ENCODE measurements around the gene PAQR3.

Gene PAQR3, protein sequence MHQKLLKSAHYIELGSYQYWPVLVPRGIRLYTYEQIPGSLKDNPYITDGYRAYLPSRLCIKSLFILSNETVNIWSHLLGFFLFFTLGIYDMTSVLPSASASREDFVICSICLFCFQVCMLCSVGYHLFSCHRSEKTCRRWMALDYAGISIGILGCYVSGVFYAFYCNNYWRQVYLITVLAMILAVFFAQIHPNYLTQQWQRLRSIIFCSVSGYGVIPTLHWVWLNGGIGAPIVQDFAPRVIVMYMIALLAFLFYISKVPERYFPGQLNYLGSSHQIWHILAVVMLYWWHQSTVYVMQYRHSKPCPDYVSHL

DNA sequence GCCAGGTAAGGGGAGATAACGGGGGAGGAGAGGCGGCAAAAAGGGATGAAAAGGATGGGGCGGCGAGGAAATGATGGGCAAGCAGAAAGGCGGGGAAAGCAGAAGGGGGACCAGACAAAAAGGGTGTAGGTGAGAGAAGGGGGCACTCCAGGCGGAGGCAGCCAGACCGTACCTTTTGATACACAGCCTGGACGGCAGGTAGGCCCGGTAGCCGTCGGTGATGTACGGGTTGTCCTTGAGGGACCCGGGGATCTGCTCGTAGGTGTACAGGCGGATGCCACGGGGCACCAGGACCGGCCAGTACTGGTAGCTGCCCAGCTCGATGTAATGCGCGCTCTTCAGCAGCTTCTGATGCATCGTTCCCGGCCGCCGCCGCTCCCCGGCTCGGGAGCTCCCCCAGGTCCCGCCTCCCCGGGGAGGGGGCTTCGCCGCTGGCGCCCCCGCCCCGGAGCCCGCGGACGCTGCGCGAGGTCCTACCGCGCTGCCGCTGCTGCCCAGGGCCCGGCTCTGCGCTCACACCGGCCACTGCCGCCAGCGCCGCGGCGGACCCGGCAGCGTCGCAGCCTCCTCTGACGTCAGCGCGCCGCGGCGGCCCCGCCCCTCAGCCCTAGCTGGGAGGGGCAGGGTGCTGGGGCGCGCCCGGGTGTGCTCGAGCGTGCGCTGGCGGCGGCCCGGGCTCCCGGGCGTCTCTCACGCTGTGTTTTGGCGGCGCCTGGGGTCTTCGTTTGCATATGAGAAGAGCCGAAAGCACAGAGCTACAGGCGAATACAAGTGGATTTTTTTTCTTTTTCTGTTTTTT is at the start of gene PAQR3:
Gene PAQR3 (minus strand): TSS at position 571 of the 799 bp plus-strand sequence. CDS start 214 bp downstream, at position 357.
- no peaks in the 10 kb centered on the region; the same call in 1 of the 2 replicates for H3K27me3 ChIP-seq (ENCODE audit: control insufficient read depth, insufficient read depth, low read length)
- peaks cover 40% of the 10 kb centered on the region for H3K4me1 ChIP-seq (ENCODE audit: control insufficient read depth, insufficient read depth, low read length)
- H3K36me3 ChIP-seq (ENCODE audit: control insufficient read depth, insufficient read depth, low read length) = no peaks in the 10 kb centered on the region
- H3K4me3 ChIP-seq (ENCODE audit: low read depth, low read length) = peak within 1 kb of the TSS; percentile 93
- H3K27ac ChIP-seq (ENCODE audit: low read depth, low read length) = peak within 1 kb of the TSS; percentile 64; the same call in 1 of the 2 replicates
- no peaks in the 10 kb centered on the region for H3K9me3 ChIP-seq (ENCODE audit: control insufficient read depth, insufficient read depth, low read depth, low read length)
- H3K9ac ChIP-seq (ENCODE audit: low read length) = peak within 1 kb of the TSS; percentile 92

DNA sequence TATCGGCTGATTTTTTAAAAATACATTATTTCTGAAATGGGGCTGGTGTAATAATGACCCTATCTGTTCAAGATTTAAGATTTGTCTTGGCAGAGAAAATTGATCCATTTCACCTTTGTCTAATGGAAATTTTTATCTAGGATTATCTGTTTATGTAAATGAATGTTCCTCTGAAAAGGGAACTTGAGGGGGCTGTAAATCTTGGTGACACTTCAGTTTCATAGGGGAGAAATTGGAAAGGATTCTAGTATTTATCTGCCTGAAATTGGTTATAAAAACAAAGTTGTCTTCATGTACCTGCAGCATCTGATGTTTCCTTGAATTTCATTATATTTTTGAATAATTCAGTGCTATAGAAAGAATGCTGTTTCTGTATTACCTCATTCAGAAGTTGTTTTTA is 48.4 kb upstream of the PAQR3 start:
- Histone ChIP-seq H3K27ac (ENCODE audit: low read depth, low read length) (no peak overlapping the region), H3K9me3 (ENCODE audit: control insufficient read depth, insufficient read depth, low read depth, low read length) (peaks cover 3% of the 10 kb centered on the region; the same call in 1 of the 2 replicates), H3K27me3 (ENCODE audit: control insufficient read depth, insufficient read depth, low read length) (no peaks in the 10 kb centered on the region), H3K4me3 (ENCODE audit: low read depth, low read length) (no peak overlapping the region), H3K4me1 (ENCODE audit: control insufficient read depth, insufficient read depth, low read length) (no peaks in the 10 kb centered on the region), H3K9ac (ENCODE audit: low read length) (no peak overlapping the region), H3K36me3 (ENCODE audit: control insufficient read depth, insufficient read depth, low read length) (no peaks in the 10 kb centered on the region)

DNA sequence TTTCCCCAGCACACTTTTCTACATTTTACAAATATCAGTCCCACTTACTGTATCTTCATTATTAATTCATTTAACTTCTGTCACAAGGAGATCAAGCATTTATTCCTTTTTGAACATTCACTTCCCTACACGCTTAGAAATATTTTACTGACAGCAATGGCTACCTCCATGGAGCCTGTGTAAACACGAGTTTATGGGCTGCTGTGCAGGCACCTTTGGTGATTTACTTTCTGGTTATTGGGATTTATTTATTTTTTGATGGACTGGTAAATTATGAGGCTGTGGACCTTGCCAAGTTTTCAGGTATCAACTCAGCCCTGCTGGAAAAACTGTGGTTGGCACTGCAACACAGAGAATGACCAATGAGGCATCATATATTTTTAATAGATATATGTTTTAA is 45.4 kb upstream of the PAQR3 start:
- H3K27ac ChIP-seq (ENCODE audit: low read depth, low read length) = no peak overlapping the region
- H3K36me3 ChIP-seq (ENCODE audit: control insufficient read depth, insufficient read depth, low read length) = no peaks in the 10 kb centered on the region
- H3K27me3 ChIP-seq (ENCODE audit: control insufficient read depth, insufficient read depth, low read length) = no peaks in the 10 kb centered on the region
- peaks cover 9% of the 10 kb centered on the region for H3K9me3 ChIP-seq (ENCODE audit: control insufficient read depth, insufficient read depth, low read depth, low read length)
- H3K9ac ChIP-seq (ENCODE audit: low read length) = no peak overlapping the region
- H3K4me1 ChIP-seq (ENCODE audit: control insufficient read depth, insufficient read depth, low read length) = no peaks in the 10 kb centered on the region
- no peak overlapping the region for H3K4me3 ChIP-seq (ENCODE audit: low read depth, low read length)

DNA sequence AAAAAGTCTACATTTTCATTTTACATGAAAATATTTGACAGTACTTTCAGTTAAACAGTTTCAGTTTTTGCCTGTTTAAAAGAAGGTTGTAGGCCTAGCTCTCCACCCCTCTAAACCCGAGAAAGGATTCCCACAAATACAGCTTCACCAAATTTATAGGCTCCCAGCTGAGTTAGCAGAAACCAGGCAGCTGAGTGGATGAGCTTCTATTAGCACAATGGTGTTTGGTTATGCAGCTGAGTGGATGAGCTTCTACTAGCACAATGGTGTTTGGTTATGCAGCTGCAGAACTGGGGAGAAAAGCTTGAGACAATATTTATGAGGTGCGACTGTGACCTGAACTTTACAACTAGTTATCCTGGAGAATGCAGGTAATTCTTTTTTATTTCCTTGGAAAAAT is 36.6 kb upstream of the PAQR3 start:
- Histone ChIP-seq H3K9me3 (ENCODE audit: control insufficient read depth, insufficient read depth, low read depth, low read length) (no peaks in the 10 kb centered on the region), H3K27ac (ENCODE audit: low read depth, low read length) (no peak overlapping the region), H3K36me3 (ENCODE audit: control insufficient read depth, insufficient read depth, low read length) (no peaks in the 10 kb centered on the region), H3K4me1 (ENCODE audit: control insufficient read depth, insufficient read depth, low read length) (no peaks in the 10 kb centered on the region), H3K9ac (ENCODE audit: low read length) (no peak overlapping the region), H3K4me3 (ENCODE audit: low read depth, low read length) (no peak overlapping the region), H3K27me3 (ENCODE audit: control insufficient read depth, insufficient read depth, low read length) (no peaks in the 10 kb centered on the region)

DNA sequence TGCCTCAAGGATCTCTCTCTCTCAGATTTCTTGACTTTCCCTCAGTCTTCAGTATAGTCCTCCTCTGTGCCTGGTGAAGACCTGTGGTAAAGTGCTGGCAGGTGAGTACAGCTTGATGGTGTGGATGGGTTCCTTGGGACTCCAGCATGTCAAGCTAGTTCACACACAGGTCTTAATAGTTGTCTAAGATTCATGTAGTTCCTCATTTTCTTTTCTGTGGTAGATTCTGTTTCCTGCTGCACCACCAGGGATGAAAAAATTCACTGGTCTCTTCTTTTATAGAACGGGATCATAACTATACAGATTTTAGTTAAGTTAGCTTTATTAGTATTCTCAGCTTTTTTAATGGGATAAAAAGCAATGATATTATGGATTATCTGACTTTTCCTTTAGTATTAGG is 32.5 kb upstream of the PAQR3 start:
- Histone ChIP-seq H3K27me3 (ENCODE audit: control insufficient read depth, insufficient read depth, low read length) (no peaks in the 10 kb centered on the region), H3K9me3 (ENCODE audit: control insufficient read depth, insufficient read depth, low read depth, low read length) (no peaks in the 10 kb centered on the region), H3K36me3 (ENCODE audit: control insufficient read depth, insufficient read depth, low read length) (no peaks in the 10 kb centered on the region), H3K9ac (ENCODE audit: low read length) (no peak overlapping the region), H3K4me1 (ENCODE audit: control insufficient read depth, insufficient read depth, low read length) (no peaks in the 10 kb centered on the region), H3K4me3 (ENCODE audit: low read depth, low read length) (no peak overlapping the region), H3K27ac (ENCODE audit: low read depth, low read length) (no peak overlapping the region)

DNA sequence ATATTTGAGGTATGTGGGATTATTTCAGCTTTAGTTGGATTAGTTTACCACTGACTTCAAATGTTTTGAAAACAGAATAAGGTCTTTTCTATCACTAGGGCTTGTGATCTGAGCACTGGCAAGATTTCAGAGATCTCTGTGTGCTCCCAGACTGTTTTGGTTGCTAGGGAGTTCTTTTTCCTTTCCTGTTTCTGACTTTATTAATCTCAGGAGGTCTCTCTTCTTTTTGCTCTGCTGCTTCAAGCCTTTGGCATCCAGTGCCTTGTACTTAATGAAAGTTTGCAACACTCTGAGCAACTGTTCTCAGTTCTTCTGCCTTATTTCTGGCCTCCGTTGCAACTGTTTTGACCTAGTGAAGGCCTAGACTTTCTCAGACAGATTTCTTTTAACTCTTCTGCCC is 32.1 kb upstream of the PAQR3 start:
- no peaks in the 10 kb centered on the region for H3K9me3 ChIP-seq (ENCODE audit: control insufficient read depth, insufficient read depth, low read depth, low read length)
- no peak overlapping the region for H3K27ac ChIP-seq (ENCODE audit: low read depth, low read length)
- no peak overlapping the region for H3K4me3 ChIP-seq (ENCODE audit: low read depth, low read length)
- no peaks in the 10 kb centered on the region for H3K36me3 ChIP-seq (ENCODE audit: control insufficient read depth, insufficient read depth, low read length)
- no peaks in the 10 kb centered on the region for H3K4me1 ChIP-seq (ENCODE audit: control insufficient read depth, insufficient read depth, low read length)
- H3K9ac ChIP-seq (ENCODE audit: low read length) = no peak overlapping the region
- no peaks in the 10 kb centered on the region for H3K27me3 ChIP-seq (ENCODE audit: control insufficient read depth, insufficient read depth, low read length)

DNA sequence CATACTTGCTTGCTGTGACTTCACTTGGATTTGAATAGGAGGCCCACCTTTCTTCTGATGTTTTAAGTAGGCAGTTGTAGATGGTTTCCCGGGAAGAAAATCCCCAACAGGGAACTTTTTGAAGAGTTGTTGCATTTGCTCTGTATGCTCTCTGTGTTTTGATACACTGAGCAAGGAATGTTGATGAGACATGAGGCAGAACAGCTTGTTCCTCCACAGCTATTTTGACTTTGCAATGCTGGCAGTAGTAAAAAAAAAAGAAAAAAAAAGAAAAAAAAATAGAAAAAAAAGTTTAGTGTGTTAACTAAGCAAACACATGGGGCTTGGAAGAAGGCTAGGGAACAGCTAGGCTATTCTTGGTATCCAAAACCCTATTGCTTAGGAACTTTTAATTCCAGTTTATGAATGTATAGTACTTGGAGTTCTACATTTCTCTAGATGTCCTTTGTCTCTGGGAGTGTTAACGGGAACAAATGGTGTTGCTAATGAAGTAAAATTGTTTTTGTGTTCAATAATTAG is 23.4 kb upstream of the PAQR3 start:
- H3K4me1 ChIP-seq (ENCODE audit: control insufficient read depth, insufficient read depth, low read length) = no peaks in the 10 kb centered on the region
- no peaks in the 10 kb centered on the region for H3K27me3 ChIP-seq (ENCODE audit: control insufficient read depth, insufficient read depth, low read length)
- no peak overlapping the region for H3K4me3 ChIP-seq (ENCODE audit: low read depth, low read length)
- no peaks in the 10 kb centered on the region for H3K36me3 ChIP-seq (ENCODE audit: control insufficient read depth, insufficient read depth, low read length)
- no peaks in the 10 kb centered on the region for H3K9me3 ChIP-seq (ENCODE audit: control insufficient read depth, insufficient read depth, low read depth, low read length)
- H3K9ac ChIP-seq (ENCODE audit: low read length) = no peak overlapping the region
- H3K27ac ChIP-seq (ENCODE audit: low read depth, low read length) = no peak overlapping the region

DNA sequence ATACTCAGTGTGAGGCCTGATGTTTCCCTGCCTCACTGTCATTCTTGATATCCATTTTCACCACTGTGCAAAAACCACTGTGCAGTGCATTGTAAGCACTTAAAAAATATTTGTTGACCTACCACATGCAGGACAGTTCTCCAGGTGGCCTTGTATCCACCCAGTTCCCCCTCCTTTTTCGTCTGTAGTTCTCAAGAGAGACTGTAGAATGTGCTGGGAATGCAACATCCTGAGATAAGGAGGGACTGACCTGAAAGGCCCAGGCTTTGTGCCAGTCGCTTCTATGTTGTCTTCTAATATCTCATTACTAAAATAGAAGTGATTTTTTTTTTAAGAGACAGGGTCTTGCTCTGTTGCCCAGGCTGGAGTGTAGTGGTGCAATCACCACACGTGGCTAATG is 21.7 kb upstream of the PAQR3 start:
- no peaks in the 10 kb centered on the region for H3K4me1 ChIP-seq (ENCODE audit: control insufficient read depth, insufficient read depth, low read length)
- no peak overlapping the region for H3K9ac ChIP-seq (ENCODE audit: low read length)
- no peaks in the 10 kb centered on the region for H3K9me3 ChIP-seq (ENCODE audit: control insufficient read depth, insufficient read depth, low read depth, low read length)
- H3K36me3 ChIP-seq (ENCODE audit: control insufficient read depth, insufficient read depth, low read length) = no peaks in the 10 kb centered on the region
- H3K27me3 ChIP-seq (ENCODE audit: control insufficient read depth, insufficient read depth, low read length) = no peaks in the 10 kb centered on the region
- no peak overlapping the region for H3K4me3 ChIP-seq (ENCODE audit: low read depth, low read length)
- H3K27ac ChIP-seq (ENCODE audit: low read depth, low read length) = no peak overlapping the region

DNA sequence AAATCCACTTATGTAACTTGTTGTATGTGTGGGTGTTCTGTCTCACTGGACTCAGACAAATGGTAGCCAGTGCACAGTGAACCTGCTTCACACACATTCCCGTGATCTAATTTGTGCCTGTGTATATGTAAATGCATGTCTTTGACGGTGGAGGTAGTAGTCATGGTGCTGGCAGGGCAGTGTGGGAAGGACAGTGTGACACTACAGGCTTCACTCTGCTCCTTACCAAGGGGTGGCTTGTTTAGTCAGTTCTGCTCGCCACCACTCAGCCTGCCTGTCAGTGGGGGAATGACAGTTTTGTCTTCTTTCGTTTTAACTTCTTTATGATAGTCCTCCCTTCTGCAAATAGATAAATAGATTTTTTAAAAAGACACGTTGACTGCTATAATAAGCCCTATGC is 17.7 kb upstream of the PAQR3 start:
- Histone ChIP-seq H3K27me3 (ENCODE audit: control insufficient read depth, insufficient read depth, low read length) (no peaks in the 10 kb centered on the region), H3K9me3 (ENCODE audit: control insufficient read depth, insufficient read depth, low read depth, low read length) (no peaks in the 10 kb centered on the region), H3K36me3 (ENCODE audit: control insufficient read depth, insufficient read depth, low read length) (no peaks in the 10 kb centered on the region), H3K9ac (ENCODE audit: low read length) (no peak overlapping the region), H3K27ac (ENCODE audit: low read depth, low read length) (no peak overlapping the region), H3K4me1 (ENCODE audit: control insufficient read depth, insufficient read depth, low read length) (no peaks in the 10 kb centered on the region), H3K4me3 (ENCODE audit: low read depth, low read length) (no peak overlapping the region)

DNA sequence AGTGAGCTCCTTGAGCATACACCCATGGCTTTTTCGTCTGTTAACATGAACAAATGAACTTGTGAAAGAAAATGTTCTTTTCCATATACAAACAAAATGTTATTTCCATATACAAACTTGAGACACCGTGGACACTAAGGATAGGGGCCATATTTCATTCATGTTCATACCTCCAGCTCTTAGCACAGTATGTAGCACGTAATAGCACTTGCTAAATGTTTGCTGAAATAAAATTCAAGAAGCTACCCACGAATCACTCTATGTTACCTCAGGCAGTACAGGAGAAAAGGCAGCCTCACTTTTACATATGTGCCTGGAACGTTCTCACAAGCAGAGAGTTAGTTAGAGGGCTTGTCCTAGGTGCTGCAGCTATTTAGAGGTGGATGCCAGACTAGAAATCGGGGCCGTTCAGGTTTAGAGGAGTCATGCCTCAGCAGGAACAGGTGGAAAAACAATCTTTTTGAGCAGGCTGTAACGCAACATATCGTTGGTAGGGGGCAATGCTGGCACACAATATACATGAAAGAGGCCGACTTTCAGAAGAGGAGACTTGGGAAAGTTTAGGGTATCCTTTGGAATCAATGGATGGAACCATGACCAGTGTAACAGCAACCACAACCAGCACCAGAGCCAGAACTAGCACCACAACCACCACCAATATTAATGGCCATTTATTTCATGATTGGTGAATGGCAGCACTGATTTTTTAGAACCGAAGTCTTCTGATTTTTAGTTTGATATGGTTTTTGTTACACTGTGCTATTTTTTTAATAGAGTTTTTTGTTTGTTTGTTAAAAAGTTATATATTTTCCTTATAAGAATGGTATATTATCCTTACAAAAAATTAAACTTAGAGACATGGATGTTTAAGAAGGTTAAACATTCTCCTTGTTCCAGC is 14.8 kb upstream of the PAQR3 start:
- Histone ChIP-seq H3K9me3 (ENCODE audit: control insufficient read depth, insufficient read depth, low read depth, low read length) (no peaks in the 10 kb centered on the region), H3K4me1 (ENCODE audit: control insufficient read depth, insufficient read depth, low read length) (no peaks in the 10 kb centered on the region), H3K9ac (ENCODE audit: low read length) (no peak overlapping the region), H3K27ac (ENCODE audit: low read depth, low read length) (no peak overlapping the region), H3K36me3 (ENCODE audit: control insufficient read depth, insufficient read depth, low read length) (no peaks in the 10 kb centered on the region), H3K4me3 (ENCODE audit: low read depth, low read length) (no peak overlapping the region), H3K27me3 (ENCODE audit: control insufficient read depth, insufficient read depth, low read length) (no peaks in the 10 kb centered on the region)
